ENCODE data around the gene GEMIN4.

The GEMIN4 gene

DNA sequence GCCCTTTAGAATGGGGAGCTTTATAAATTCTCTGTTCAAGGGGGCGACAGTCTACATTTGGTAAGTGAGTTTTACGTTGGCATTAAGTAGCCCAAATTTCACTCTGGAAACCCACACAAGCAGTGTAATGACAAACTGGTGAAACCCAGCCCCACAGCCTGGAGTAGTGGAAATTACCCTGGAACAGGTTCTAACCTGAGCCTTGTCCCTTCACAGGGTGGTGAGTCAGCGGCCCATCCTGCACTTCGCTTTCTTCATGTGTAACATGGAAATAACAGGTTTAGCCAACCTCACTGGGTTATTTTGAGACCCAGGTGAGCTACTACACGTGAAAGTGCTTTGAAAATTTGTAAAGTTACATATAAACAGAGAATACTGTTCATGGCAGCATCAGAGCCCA, 23.2 kb downstream of the GEMIN4 start:
- DNase-seq (ENCODE audit: low read depth), result no peak
- no peak overlapping the region for H3K4me3 ChIP-seq (ENCODE audit: control insufficient read depth, low read depth, low read length)
- TF ChIP-seq, protein P1, sequence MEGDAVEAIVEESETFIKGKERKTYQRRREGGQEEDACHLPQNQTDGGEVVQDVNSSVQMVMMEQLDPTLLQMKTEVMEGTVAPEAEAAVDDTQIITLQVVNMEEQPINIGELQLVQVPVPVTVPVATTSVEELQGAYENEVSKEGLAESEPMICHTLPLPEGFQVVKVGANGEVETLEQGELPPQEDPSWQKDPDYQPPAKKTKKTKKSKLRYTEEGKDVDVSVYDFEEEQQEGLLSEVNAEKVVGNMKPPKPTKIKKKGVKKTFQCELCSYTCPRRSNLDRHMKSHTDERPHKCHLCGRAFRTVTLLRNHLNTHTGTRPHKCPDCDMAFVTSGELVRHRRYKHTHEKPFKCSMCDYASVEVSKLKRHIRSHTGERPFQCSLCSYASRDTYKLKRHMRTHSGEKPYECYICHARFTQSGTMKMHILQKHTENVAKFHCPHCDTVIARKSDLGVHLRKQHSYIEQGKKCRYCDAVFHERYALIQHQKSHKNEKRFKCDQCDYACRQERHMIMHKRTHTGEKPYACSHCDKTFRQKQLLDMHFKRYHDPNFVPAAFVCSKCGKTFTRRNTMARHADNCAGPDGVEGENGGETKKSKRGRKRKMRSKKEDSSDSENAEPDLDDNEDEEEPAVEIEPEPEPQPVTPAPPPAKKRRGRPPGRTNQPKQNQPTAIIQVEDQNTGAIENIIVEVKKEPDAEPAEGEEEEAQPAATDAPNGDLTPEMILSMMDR (conservative IDR thresholded peaks at IDR 0.05; ENCODE audit: control insufficient read depth, insufficient read depth, low read depth, low read length), result no peak

DNA sequence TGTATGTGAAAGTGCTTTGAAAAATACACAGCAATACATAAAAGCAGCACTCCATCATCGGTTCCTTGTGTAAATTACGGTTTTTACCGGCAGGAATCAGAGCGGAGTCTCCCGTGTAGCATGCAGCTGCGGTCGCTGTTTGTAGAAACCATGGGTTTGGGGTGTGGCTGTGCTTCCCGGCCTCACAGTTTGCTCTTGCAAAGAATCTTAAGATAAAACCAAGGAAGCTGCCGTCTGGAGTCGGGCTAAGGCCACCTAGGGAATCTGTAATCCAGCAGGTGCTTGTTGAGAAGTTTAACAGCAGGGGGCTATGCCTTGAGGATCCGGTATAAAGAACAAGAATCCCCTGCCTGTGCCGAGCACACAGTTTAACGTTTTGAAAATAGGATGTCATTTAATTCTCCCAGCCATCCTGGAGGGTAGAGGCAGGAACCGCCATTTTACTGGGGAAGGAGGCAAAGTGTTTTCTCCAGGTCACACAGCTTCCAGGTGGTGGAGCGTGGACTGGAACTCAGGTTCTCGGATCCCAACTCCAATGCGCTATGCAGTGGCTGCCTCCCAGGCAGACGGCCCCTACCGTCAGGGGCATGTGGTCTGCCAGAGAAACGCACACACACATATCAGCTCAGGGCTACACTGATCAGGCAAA, 25.7 kb downstream of the GEMIN4 start:
- H3K4me3 ChIP-seq (ENCODE audit: control insufficient read depth, low read depth, low read length), result no peak overlapping the region
- TF ChIP-seq, protein P1 (conservative IDR thresholded peaks at IDR 0.05; ENCODE audit: control insufficient read depth, insufficient read depth, low read depth, low read length), result no peak
- DNase-seq (ENCODE audit: low read depth), result no peak

DNA sequence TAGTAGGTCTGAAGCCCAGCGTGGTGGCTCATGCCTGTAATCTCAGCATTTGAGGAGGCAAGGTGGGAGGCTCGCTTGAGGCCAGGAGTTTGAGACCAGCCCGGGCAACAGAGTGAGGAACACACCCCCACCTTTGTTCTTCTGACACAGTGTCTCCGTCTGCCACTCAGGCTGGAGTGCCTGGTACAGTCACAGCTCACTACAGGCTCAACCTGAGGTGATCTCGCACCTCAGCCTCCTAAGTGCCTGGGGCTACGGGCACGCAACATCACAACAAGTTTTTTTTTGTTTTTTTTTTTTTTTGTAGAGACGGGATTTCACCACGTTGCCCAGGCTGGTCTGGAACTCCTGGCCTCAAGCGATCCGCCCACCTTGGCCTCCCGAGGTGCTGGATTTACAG, 26.3 kb downstream of the GEMIN4 start:
- TF ChIP-seq, protein P1 (conservative IDR thresholded peaks at IDR 0.05; ENCODE audit: control insufficient read depth, insufficient read depth, low read depth, low read length), result no peak
- no peak overlapping the region for H3K4me3 ChIP-seq (ENCODE audit: control insufficient read depth, low read depth, low read length)
- DNase-seq (ENCODE audit: low read depth), result no peak

DNA sequence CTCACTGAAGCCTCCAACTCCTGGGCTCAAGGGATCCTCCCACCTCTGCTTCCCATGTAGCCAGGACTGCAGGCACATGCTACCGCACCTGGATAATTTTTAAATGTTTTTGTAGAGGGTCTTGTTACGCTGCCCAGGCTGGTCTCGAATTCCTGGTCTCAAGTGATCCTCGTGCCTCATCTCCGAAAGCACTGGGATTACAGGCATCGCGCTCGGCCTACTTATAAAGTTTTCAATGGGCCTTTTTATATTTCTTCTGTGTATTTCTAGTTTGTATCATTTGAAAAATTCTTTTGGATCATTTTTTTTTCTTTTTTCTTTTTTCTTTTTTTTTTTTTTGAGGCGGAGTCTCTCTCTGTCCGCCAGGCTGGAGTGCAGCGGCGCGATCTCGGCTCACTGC, 27.0 kb downstream of the GEMIN4 start:
- no peak for DNase-seq (ENCODE audit: low read depth)
- TF ChIP-seq, protein P1 (conservative IDR thresholded peaks at IDR 0.05; ENCODE audit: control insufficient read depth, insufficient read depth, low read depth, low read length), result no peak
- H3K4me3 ChIP-seq (ENCODE audit: control insufficient read depth, low read depth, low read length), result no peak overlapping the region

DNA sequence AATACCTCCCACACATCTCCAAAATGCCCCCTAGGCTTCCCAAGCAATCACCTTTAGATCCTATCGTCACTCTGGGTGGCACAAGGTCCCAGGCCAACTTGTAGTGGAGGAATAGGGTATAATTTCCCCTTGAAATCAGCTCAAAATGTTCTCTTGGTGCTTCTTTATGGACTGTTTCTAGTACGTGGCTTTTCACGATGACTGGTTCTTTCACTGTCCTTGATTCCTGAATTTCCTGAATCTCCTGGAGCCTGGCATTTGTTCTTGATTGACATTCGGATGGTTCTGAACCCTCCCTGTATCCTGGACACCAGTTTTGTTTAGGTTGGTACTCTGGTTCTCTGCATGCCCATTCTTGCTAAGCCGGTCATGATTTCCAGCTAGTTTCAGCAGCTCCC, 30.5 kb downstream of the GEMIN4 start:
- H3K4me3 ChIP-seq (ENCODE audit: control insufficient read depth, low read depth, low read length), result no peak overlapping the region
- TF ChIP-seq, protein P1 (conservative IDR thresholded peaks at IDR 0.05; ENCODE audit: control insufficient read depth, insufficient read depth, low read depth, low read length), result no peak
- DNase-seq (ENCODE audit: low read depth), result no peak

DNA sequence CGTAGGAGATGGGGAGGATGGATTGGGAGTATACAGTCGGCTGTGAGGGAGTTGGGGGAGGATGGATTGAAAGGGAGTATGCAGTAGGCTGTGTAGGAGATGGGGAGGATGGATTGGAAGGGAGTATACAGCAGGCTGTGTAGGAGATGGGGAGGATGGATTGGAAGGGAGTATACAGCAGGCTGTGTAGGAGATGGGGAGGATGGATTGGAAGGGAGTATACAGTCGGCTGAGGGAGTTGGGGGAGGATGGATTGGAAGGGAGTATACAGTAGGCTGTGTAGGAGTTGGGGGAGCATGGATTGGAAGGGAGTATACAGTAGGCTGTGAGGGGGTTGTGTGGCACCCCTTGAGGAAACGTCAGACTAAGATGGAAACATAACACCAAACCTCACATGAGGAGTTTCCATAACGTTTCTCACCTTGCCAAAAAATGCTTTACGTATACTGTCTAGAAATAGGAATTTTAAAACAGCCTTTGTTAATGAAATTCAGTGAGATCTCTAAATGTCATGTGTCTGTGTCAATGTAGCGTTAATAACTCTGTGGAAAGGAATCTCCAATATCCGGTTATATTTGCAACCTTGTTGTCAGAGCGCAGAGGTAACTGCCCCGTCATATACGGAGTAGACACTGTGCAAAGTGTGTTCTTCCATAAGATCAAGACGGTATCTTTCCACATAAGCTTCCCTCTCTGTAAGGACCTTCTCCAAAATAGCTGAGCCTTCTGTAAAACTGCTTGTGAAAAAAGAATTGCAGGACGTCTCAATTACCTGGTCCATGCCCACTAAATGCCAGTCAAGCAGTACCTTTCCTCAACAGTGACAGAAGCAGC, 31.1 kb downstream of the GEMIN4 start:
- no peak for DNase-seq (ENCODE audit: low read depth)
- TF ChIP-seq, protein P1 (conservative IDR thresholded peaks at IDR 0.05; ENCODE audit: control insufficient read depth, insufficient read depth, low read depth, low read length), result no peak
- no peak overlapping the region for H3K4me3 ChIP-seq (ENCODE audit: control insufficient read depth, low read depth, low read length)

Data from fibroblast of mammary gland (primary cell).